Nephron (organoid): ENCODE measurements around the gene VSIG8.

Experiments used
- H3K27ac Mint-ChIP-seq, 3 experiments: 2 replicates each; pipeline ENCODE4 v1.8.0; 2020; ENCODE audit warnings: mixed read lengths in 3 of 3, mild to moderate bottlenecking in 2 of 3, moderate library complexity in 1 of 3
- H3K27me3 Mint-ChIP-seq: 2 replicates; pipeline ENCODE4 v1.8.0; 2021; ENCODE audit warnings: low read depth, mild to moderate bottlenecking, moderate library complexity, mixed read lengths
- H3K36me3 Mint-ChIP-seq: 2 replicates; pipeline ENCODE4 v1.8.0; 2020; ENCODE audit warnings: low read depth, mixed read lengths
- H3K4me1 Mint-ChIP-seq: 2 replicates; pipeline ENCODE4 v1.8.0; 2020; ENCODE audit warnings: mixed read lengths
- H3K4me3 Mint-ChIP-seq, 3 experiments: 2 replicates each; pipeline ENCODE4 v1.8.0; 2020; ENCODE audit warnings: mild to moderate bottlenecking in 3 of 3, mixed read lengths in 3 of 3, moderate library complexity in 2 of 3
- H3K9me3 Mint-ChIP-seq: 2 replicates; pipeline ENCODE4 v1.8.0; 2020; ENCODE audit warnings: mixed read lengths
- CTCF ChIP-seq, 3 experiments: fragments of 200-600 bp; sonication (generic); IDR thresholded peaks; one replicate each; pipeline ENCODE4 v1.5.0; 2021; ENCODE audit warnings: antibody characterized with exemption in 3 of 3; ENCODE audit not compliant: unreplicated experiment in 3 of 3

The VSIG8 gene

GRCh38 chr1:159857889-159858288 lies 4.6 kb downstream of the VSIG8 start:
- Mint-ChIP-seq H3K4me1 (peaks cover 8% of the 10 kb centered on the region), H3K27ac (no peak overlapping the region), H3K36me3 (no peaks in the 10 kb centered on the region), H3K4me3 (peak overlapping the region in 1 of 3 experiments; percentile 21), H3K27me3 (peaks cover 28% of the 10 kb centered on the region), H3K9me3 (no peaks in the 10 kb centered on the region)
- no peak for TF ChIP-seq CTCF (IDR thresholded peaks at IDR 0.05; ENCODE audit: unreplicated experiment in 3 of 3)

- Mint-ChIP-seq H3K4me1 (peaks cover 8% of the 10 kb centered on the region), H3K27ac (peak overlapping the region; percentile 66 to 85 (median 82)), H3K27me3 (peaks cover 30% of the 10 kb centered on the region), H3K9me3 (no peaks in the 10 kb centered on the region), H3K4me3 (peak overlapping the region; percentile 48 to 85 (median 76)), H3K36me3 (no peaks in the 10 kb centered on the region)
- TF ChIP-seq CTCF (IDR thresholded peaks at IDR 0.05; ENCODE audit: unreplicated experiment in 3 of 3): no peak
These were observed 5.9 kb downstream of the VSIG8 start for GRCh38 chr1:159856576-159856975.

- Mint-ChIP-seq H3K9me3 (no peaks in the 10 kb centered on the region), H3K4me1 (peaks cover 8% of the 10 kb centered on the region), H3K27ac (peak overlapping the region in 1 of 3 experiments; percentile 70), H3K27me3 (peaks cover 33% of the 10 kb centered on the region), H3K4me3 (peak overlapping the region; percentile 35 to 81 (median 59)), H3K36me3 (no peaks in the 10 kb centered on the region)
- TF ChIP-seq CTCF (IDR thresholded peaks at IDR 0.05; ENCODE audit: unreplicated experiment in 3 of 3): no peak
These were observed 6.7 kb downstream of the VSIG8 start for GRCh38 chr1:159855709-159856108.

GRCh38 chr1:159854693-159855192 lies 7.7 kb downstream of the VSIG8 start:
- peaks cover 8% of the 10 kb centered on the region for H3K4me1 Mint-ChIP-seq
- peaks cover 40% of the 10 kb centered on the region for H3K27me3 Mint-ChIP-seq
- no peak for TF ChIP-seq CTCF (IDR thresholded peaks at IDR 0.05; ENCODE audit: unreplicated experiment in 3 of 3)
- H3K4me3 Mint-ChIP-seq: peak overlapping the region; percentile 83 to 87 (median 84)
- no peaks in the 10 kb centered on the region for H3K36me3 Mint-ChIP-seq
- H3K9me3 Mint-ChIP-seq: no peaks in the 10 kb centered on the region
- H3K27ac Mint-ChIP-seq: peak overlapping the region; percentile 76 to 94 (median 94)

- Mint-ChIP-seq H3K27ac (peak overlapping the region; percentile 92 to 94 (median 94)), H3K36me3 (no peaks in the 10 kb centered on the region), H3K4me3 (peak overlapping the region; percentile 77 to 87 (median 83)), H3K27me3 (peaks cover 40% of the 10 kb centered on the region), H3K9me3 (no peaks in the 10 kb centered on the region), H3K4me1 (peaks cover 8% of the 10 kb centered on the region)
- TF ChIP-seq CTCF (IDR thresholded peaks at IDR 0.05; ENCODE audit: unreplicated experiment in 3 of 3): peak in 1 of 3 experiments; percentile 10
These were observed 8.3 kb downstream of the VSIG8 start for GRCh38 chr1:159854116-159854692.
